ENCODE results near the gene CDH20. TPM values are rescaled to one million over a fixed set of nuclear protein-coding genes. Genes with fewer than 3 reads are reported as not detected.

The CDH20 gene
- polyA plus RNA-seq, 3 donors = not detected

- H3K36me3 Mint-ChIP-seq = no peaks in the 10 kb centered on the region
Measured at GRCh38 chr18:61323951-61324350, 9.3 kb upstream of the CDH20 start.

GRCh38 chr18:61326407-61326806 lies 6.8 kb upstream of the CDH20 start:
- H3K4me3 ChIP-seq (replicated peaks in 1 of 3; ENCODE audit: low read depth in 2 of 3, low read length in 3 of 3) = no peak overlapping the region
- H3K4me1 Mint-ChIP-seq = no peaks in the 10 kb centered on the region
- H3K27ac ChIP-seq (ENCODE audit: low read depth in 1 of 2, low read length in 2 of 2) = no peak overlapping the region
- no peak for DNase-seq
- intact Hi-C loops (cut with micrococcal nuclease) = no loop called here
- H4K20me1 ChIP-seq (ENCODE audit: insufficient read depth, low read length) = no peaks in the 10 kb centered on the region
- no peaks in the 10 kb centered on the region for H3K4me1 ChIP-seq (ENCODE audit: control insufficient read depth in 1 of 2, insufficient read depth in 2 of 2, low read length in 2 of 2)
- H2AFZ ChIP-seq (ENCODE audit: insufficient read depth, low read depth, low read length, poor library complexity, severe bottlenecking) = no peak overlapping the region
- no peaks in the 10 kb centered on the region for H3K36me3 ChIP-seq (replicated peaks in 1 of 2; ENCODE audit: control insufficient read depth in 1 of 2, insufficient read depth in 2 of 2, low read length in 2 of 2)
- H3K79me2 ChIP-seq (ENCODE audit: insufficient read depth, low read length) = no peaks in the 10 kb centered on the region
- peaks cover 0 to 3% of the 10 kb centered on the region in 2 donors for H3K27me3 ChIP-seq (ENCODE audit: control insufficient read depth in 2 of 2, insufficient read depth in 2 of 2, low read length in 2 of 2)
- no peaks in the 10 kb centered on the region for H3K9me3 Mint-ChIP-seq
- no peaks in the 10 kb centered on the region for H3K36me3 Mint-ChIP-seq
- H3K4me2 ChIP-seq (replicated peaks; ENCODE audit: extremely low read depth, low read length, poor library complexity, severe bottlenecking) = no peak overlapping the region
- TF ChIP-seq CTCF (IDR thresholded peaks at IDR 0.05) = no peak
- H3K27ac Mint-ChIP-seq = no peak overlapping the region
- H3K9me3 ChIP-seq (replicated peaks in 1 of 2; ENCODE audit: control insufficient read depth in 1 of 2, insufficient read depth in 1 of 2, low read length in 2 of 2) = no peaks in the 10 kb centered on the region
- no peak overlapping the region for H3K4me3 Mint-ChIP-seq
- no peak overlapping the region for H3K9ac ChIP-seq (ENCODE audit: insufficient read depth, low read length, poor library complexity, severe bottlenecking)
- H3K27me3 Mint-ChIP-seq (ENCODE audit: low read depth in 3 of 3) = peaks cover 0 to 2% (median 2%) of the 10 kb centered on the region in 3 donors

More at GRCh38 chr18:61323951-61324350, 9.3 kb upstream of the CDH20 start:
- Histone ChIP-seq H3K79me2 (ENCODE audit: insufficient read depth, low read length) (no peaks in the 10 kb centered on the region), H3K4me1 (ENCODE audit: control insufficient read depth in 1 of 2, insufficient read depth in 2 of 2, low read length in 2 of 2) (no peaks in the 10 kb centered on the region), H3K9ac (ENCODE audit: insufficient read depth, low read length, poor library complexity, severe bottlenecking) (no peak overlapping the region), H3K36me3 (replicated peaks in 1 of 2; ENCODE audit: control insufficient read depth in 1 of 2, insufficient read depth in 2 of 2, low read length in 2 of 2) (no peaks in the 10 kb centered on the region), H3K4me3 (replicated peaks in 1 of 3; ENCODE audit: low read depth in 2 of 3, low read length in 3 of 3) (no peak overlapping the region), H3K4me2 (replicated peaks; ENCODE audit: extremely low read depth, low read length, poor library complexity, severe bottlenecking) (no peak overlapping the region), H3K27me3 (ENCODE audit: control insufficient read depth in 2 of 2, insufficient read depth in 2 of 2, low read length in 2 of 2) (no peaks in the 10 kb centered on the region), H2AFZ (ENCODE audit: insufficient read depth, low read depth, low read length, poor library complexity, severe bottlenecking) (no peak overlapping the region), H4K20me1 (ENCODE audit: insufficient read depth, low read length) (no peaks in the 10 kb centered on the region), H3K9me3 (replicated peaks in 1 of 2; ENCODE audit: control insufficient read depth in 1 of 2, insufficient read depth in 1 of 2, low read length in 2 of 2) (no peaks in the 10 kb centered on the region), H3K27ac (ENCODE audit: low read depth in 1 of 2, low read length in 2 of 2) (no peak overlapping the region)
- H3K4me3 Mint-ChIP-seq = no peak overlapping the region
- H3K9me3 Mint-ChIP-seq = peaks cover 0 to 3% (median 0%) of the 10 kb centered on the region in 7 donors
- intact Hi-C loops (cut with micrococcal nuclease) = no loop called here
- H3K27ac Mint-ChIP-seq = no peak overlapping the region
- WGBS (ENCODE audit: insufficient coverage) = no CpG with 5 or more reads among the region's 1 CpG
- TF ChIP-seq CTCF (IDR thresholded peaks at IDR 0.05) = no peak
- H3K27me3 Mint-ChIP-seq (ENCODE audit: low read depth in 3 of 3) = peaks cover 0 to 2% (median 2%) of the 10 kb centered on the region in 3 donors
- H3K4me1 Mint-ChIP-seq = no peaks in the 10 kb centered on the region
- no peak for DNase-seq
